HG03571 (cell line): ENCODE measurements around the gene ZBTB4.
"Not testable (repeated sequence)": the region's sequence is repeated elsewhere in the genome, so short reads cannot be mapped to it uniquely, and the experiment has no call there.

Experiments
- ATAC-seq: cut with Tn5 transposase; IDR thresholded peaks from one replicate; pipeline ENCODE4 v1.9.1; 2021; ENCODE audit not compliant: unreplicated experiment

The ZBTB4 gene

GRCh38 chr17:7496470-7497183, 17.2 kb upstream of the ZBTB4 start:
- ATAC-seq, result no peak

- ATAC-seq, result no peak
These were observed 16.5 kb upstream of the ZBTB4 start for GRCh38 chr17:7495906-7496434.

- no peak for ATAC-seq
These were observed 14.5 kb upstream of the ZBTB4 start for GRCh38 chr17:7493941-7494340.

- ATAC-seq, result no peak
These were observed 12.2 kb upstream of the ZBTB4 start for GRCh38 chr17:7491583-7491982.

GRCh38 chr17:7490144-7490543, 10.7 kb upstream of the ZBTB4 start:
- ATAC-seq, result no peak

GRCh38 chr17:7486181-7486580, 6.8 kb upstream of the ZBTB4 start:
- ATAC-seq, result no peak

- no peak for ATAC-seq
These were observed 5.5 kb upstream of the ZBTB4 start for GRCh38 chr17:7484919-7485377.

GRCh38 chr17:7484067-7484918, 4.9 kb upstream of the ZBTB4 start, which contains the start of gene POLR2A:
Gene POLR2A (plus strand): TSS chr17:7484366.
- peak; percentile 51 for ATAC-seq

GRCh38 chr17:7483255-7484066, 4.0 kb upstream of the ZBTB4 start:
- peak; percentile 30 for ATAC-seq

GRCh38 chr17:7482742-7483088, 3.3 kb upstream of the ZBTB4 start:
- ATAC-seq, result not testable (repeated sequence)

- not testable (repeated sequence) for ATAC-seq
These were observed 2.7 kb upstream of the ZBTB4 start for GRCh38 chr17:7481842-7482741.

- ATAC-seq, result not testable (repeated sequence)
These were observed 1.8 kb upstream of the ZBTB4 start, which contains the start of gene SLC35G6 for GRCh38 chr17:7481275-7481674. Gene SLC35G6 (plus strand): TSS chr17:7481446. CDS start chr17:7481517, 71 bp downstream.

GRCh38 chr17:7480089-7480384, 606 bp upstream of the ZBTB4 start:
- no peak for ATAC-seq

GRCh38 chr17:7478276-7479212, 887 bp downstream of the ZBTB4 start:
- no peak for ATAC-seq

GRCh38 chr17:7477392-7478275, 1.8 kb downstream of the ZBTB4 start:
- no peak for ATAC-seq

- no peak for ATAC-seq
These were observed 2.5 kb downstream of the ZBTB4 start for GRCh38 chr17:7476951-7477350.

GRCh38 chr17:7476494-7476893, 2.9 kb downstream of the ZBTB4 start:
- ATAC-seq, result no peak
